ENCODE data around the gene NFYB. TPM values are rescaled to one million over a fixed set of nuclear protein-coding genes. Genes with fewer than 3 reads are reported as not detected.
A peak's percentile ranks its signal among the peaks of the same experiment; 100 is the strongest.
"Not testable (repeated sequence)": the region's sequence is repeated elsewhere in the genome, so short reads cannot be mapped to it uniquely, and the experiment has no call there.

NFYB gene
- total RNA-seq, 1 donor from 2014 or later = 39.9 TPM

GRCh38 chr12:104163631-104164030 lies 25.6 kb upstream of the NFYB start:
- no peak for FAIRE-seq
- no peak for DNase-seq (ENCODE audit: low spot score in 2 of 2)

GRCh38 chr12:104163028-104163427 lies 25.0 kb upstream of the NFYB start:
- FAIRE-seq; DNase-seq (ENCODE audit: low spot score in 2 of 2): not testable (repeated sequence)

- FAIRE-seq = no peak
- no peak for DNase-seq (ENCODE audit: low spot score in 2 of 2)
Observed at GRCh38 chr12:104155711-104156555, 17.9 kb upstream of the NFYB start.

GRCh38 chr12:104154806-104155205 lies 16.8 kb upstream of the NFYB start:
- FAIRE-seq (no peak), DNase-seq (ENCODE audit: low spot score in 2 of 2) (no peak)

- FAIRE-seq = no peak
- no peak for DNase-seq (ENCODE audit: low spot score in 2 of 2)
Observed at GRCh38 chr12:104154286-104154685, 16.3 kb upstream of the NFYB start.

GRCh38 chr12:104152685-104153241 lies 14.8 kb upstream of the NFYB start:
- no peak for FAIRE-seq

GRCh38 chr12:104150416-104150815 lies 12.4 kb upstream of the NFYB start:
- DNase-seq (ENCODE audit: low spot score in 2 of 2) (no peak), FAIRE-seq (no peak)

More at GRCh38 chr12:104152685-104153241, 14.8 kb upstream of the NFYB start:
- no peak for DNase-seq (ENCODE audit: low spot score in 2 of 2)

- FAIRE-seq (no peak), DNase-seq (ENCODE audit: low spot score in 2 of 2) (no peak)
Observed at GRCh38 chr12:104147346-104147745, 9.3 kb upstream of the NFYB start.

- DNase-seq (ENCODE audit: low spot score in 2 of 2) (no peak), FAIRE-seq (no peak)
Observed at GRCh38 chr12:104143918-104144317, 5.9 kb upstream of the NFYB start.

GRCh38 chr12:104143002-104143401 lies 5.0 kb upstream of the NFYB start:
- DNase-seq (ENCODE audit: low spot score in 2 of 2) = no peak
- no peak for FAIRE-seq

GRCh38 chr12:104142543-104142942 lies 4.5 kb upstream of the NFYB start:
- no peak for DNase-seq (ENCODE audit: low spot score in 2 of 2)

GRCh38 chr12:104138797-104139152 lies 765 bp upstream of the NFYB start:
- DNase-seq (ENCODE audit: low spot score in 2 of 2) = peak in 1 of 2 donors; percentile 21
- FAIRE-seq = no peak

More at GRCh38 chr12:104142543-104142942, 4.5 kb upstream of the NFYB start:
- no peak for FAIRE-seq

- peak; percentile 40 to 60 for DNase-seq (ENCODE audit: low spot score in 2 of 2)
- no peak for FAIRE-seq
Observed at GRCh38 chr12:104137001-104137901, 759 bp downstream of the NFYB start.

GRCh38 chr12:104136577-104136976 lies 1.4 kb downstream of the NFYB start:
- no peak for DNase-seq (ENCODE audit: low spot score in 2 of 2)
- no peak for FAIRE-seq

- DNase-seq (ENCODE audit: low spot score in 2 of 2) (no peak), FAIRE-seq (no peak)
Observed at GRCh38 chr12:104134882-104135281, 3.1 kb downstream of the NFYB start.

- FAIRE-seq (no peak), DNase-seq (ENCODE audit: low spot score in 2 of 2) (no peak)
Observed at GRCh38 chr12:104133866-104134265, 4.1 kb downstream of the NFYB start.

GRCh38 chr12:104133321-104133720 lies 4.7 kb downstream of the NFYB start:
- no peak for DNase-seq (ENCODE audit: low spot score in 2 of 2)
- no peak for FAIRE-seq

GRCh38 chr12:104132351-104132956 lies 5.6 kb downstream of the NFYB start:
- DNase-seq (ENCODE audit: low spot score in 2 of 2) = no peak
- no peak for FAIRE-seq

GRCh38 chr12:104131609-104132008 lies 6.4 kb downstream of the NFYB start:
- DNase-seq (ENCODE audit: low spot score in 2 of 2) (no peak), FAIRE-seq (no peak)

- FAIRE-seq = no peak
Observed at GRCh38 chr12:104130760-104131159, 7.2 kb downstream of the NFYB start.

GRCh38 chr12:104126548-104126947 lies 11.5 kb downstream of the NFYB start:
- FAIRE-seq (no peak), DNase-seq (ENCODE audit: low spot score in 2 of 2) (no peak)

More at GRCh38 chr12:104130760-104131159, 7.2 kb downstream of the NFYB start:
- DNase-seq (ENCODE audit: low spot score in 2 of 2) = no peak

Data from frontal cortex (tissue), 4 donors.